NCI-H774 (cell line): ENCODE data around the gene SPOP.

Source experiments
- DNase-seq: peaks from one replicate; lab custom pipeline; 2025; lab: John Stamatoyannopoulos, UW

SPOP gene

DNA sequence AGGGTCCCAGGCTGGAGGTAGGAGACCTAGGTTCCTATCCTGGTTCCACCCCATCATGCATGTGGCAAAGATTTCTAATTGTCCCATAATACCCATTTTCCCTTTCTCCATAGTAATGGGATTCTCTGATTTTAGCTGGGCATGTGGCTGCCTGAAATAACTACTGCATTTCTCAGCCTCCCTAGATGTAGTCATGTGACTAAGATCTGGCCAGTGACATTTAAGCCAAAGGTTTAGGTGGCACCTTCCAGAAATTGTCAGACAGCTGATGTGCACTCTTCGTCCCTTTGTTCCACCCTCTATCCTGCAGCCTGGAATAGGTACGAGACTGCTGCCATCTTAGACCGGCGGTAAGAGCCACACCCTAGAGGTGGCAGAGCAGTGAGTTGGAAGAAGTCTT, 94.0 kb downstream of the SPOP start:
- DNase-seq, result no peak

DNA sequence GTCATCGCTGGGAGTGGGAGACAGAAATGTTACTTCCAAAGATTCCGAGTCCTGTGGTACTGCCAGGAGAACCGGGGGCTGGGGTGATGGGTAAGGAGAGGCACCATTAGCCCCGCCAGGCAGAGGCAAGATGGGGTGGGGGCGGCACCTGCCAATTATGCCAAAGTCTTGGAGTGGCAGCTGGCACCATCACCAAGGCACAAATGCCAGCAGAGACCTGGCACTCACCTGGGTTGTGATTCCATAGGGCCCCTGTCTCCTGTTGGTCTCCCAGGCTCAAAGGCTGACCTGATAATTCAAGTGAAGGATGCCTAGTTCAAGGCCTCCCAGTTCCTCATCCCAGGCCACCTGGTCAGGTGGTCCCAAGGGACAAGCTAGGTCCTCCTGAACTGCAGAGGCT, 94.7 kb downstream of the SPOP start:
- no peak for DNase-seq

DNA sequence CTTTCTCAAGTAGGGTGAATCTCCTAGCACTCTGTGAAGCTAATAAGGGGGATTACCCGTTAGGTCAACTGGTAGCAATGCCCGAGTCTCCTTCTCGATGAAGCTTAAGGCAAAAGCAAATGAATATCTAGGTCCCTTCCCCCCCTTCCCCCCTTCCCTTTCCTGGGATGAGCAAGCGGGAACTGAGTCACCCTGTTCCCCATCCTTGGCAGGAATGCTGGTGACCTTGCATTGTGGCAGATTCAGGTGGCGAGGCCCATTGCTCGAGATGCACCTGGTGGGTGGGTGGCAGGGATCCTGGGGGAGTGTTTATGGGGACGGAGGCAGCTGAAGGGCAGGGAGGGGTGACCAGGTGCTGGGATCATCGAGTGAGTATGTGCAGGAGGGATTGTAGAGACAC, 95.1 kb downstream of the SPOP start:
- no peak for DNase-seq

DNA sequence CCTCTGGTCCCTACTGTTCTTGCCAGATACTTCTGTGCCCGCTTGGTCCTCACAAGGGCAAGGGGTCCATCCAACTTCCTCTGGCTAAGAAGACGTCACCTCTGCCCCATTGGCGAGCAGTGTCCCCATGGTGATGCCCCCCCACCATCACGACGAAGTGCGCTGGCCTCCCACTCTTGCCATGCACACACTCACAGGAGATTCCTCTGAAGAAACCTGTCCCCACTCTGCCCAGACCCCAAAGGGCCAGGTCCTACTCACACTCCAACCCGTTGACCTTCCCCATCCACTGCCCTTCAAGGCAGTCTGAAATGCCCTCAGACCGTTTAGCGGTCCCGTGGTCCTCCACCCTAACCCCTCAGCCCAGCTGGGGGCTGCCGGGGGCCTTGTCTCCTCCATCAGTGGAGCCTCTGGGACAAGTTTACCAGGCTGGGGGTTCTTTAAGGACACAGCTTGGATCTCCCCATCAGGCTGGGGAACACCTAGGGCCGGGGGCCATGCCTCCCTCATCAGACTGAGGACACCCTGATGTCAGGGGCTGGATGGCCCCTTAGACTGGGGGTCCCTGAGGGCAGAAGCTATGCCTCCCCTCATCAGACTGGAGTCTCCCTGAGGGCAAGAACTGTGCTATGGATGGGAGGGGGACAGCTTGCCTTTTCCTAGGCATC, 95.7 kb downstream of the SPOP start:
- no peak for DNase-seq

DNA sequence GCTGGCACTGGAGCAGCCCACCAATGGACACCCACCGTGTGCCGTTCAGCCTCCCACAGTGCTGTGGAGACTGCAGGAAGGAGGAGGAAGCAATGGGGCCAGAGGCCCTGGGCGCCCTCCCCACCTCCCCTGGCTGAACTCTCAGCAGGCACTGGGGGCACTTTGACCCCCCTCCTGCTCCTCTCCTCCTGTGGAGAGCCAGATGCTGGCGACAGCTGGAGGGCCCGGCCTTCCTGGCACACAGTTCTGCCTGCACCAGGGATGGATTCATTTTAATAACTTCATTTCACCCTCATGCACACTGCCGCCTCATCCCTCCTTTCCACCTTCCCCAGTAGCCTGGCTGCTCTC, 96.3 kb downstream of the SPOP start:
- DNase-seq, result no peak

DNA sequence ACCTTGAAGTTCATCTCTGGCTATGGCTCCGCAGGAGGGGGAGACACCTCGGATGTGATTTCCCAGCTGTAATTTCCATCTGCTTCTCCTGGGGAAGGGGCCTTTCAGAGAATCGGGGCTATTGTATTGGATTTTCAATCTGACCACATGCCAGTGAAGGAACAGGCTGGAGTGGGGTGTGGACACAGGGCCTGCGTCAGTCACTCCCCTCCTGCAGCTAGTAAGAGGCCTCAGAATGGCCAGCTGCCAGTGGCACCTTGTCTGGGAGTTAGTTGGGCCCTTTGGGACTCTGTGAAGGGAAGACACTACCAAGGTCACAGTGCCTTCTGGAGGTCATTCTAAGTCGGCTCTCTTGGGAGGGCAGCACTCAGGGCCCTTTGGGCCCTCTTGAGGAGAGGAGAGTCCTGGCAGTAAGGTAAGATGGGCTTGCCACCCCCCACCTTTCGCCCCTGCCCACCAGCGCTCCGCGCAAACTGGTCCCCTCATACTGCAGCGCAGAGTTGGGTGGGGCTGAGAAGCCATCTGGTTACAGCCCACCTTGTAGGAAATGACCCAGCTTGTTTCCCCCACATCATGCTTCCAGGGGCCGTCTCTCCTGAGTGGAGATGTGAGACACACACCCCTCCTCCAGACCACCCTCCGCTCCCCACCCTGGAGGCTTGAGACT, 96.8 kb downstream of the SPOP start:
- DNase-seq, result no peak

DNA sequence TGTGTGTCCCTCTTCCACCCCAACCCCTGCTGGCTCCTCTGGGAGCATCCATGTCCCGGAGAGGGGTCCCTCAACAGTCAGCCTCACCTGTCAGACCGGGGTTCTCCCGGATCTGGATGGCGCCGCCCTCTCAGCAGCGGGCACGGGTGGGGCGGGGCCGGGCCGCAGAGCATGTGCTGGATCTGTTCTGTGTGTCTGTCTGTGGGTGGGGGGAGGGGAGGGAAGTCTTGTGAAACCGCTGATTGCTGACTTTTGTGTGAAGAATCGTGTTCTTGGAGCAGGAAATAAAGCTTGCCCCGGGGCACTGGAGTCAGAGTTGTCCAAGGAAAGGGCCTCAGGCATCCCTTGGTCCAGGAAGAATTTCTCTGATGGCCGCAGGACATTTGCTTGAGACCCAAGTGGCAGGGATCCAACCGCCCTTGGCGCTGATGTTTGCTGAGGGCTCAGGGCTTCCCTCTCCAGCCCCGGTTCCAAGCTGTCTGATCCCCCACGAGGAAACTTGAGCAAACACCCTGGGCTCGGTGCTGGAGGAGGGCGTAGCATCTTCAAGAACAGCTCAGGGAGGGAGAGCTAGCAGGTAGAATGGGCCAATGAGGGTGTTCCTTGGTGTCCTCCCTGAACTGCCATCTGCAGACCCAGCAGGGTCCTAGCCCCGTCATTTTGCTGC, 97.7 kb downstream of the SPOP start:
- DNase-seq, result no peak

DNA sequence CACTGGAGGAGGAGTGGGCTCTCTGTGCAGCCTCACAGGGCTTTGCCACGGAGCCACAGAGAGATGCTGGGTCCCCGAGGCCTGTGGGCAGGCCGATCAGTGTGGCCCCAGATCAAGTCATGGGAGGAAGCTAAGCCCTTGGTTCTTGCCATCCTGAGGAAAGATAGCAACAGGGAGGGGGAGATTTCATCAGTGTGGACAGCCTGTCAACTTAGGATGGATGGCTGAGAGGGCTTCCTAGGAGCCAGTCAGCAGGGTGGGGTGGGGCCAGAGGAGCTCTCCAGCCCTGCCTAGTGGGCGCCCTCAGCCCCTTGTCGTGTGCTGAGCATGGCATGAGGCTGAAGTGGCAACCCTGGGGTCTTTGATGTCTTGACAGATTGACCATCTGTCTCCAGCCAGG, 98.4 kb downstream of the SPOP start:
- no peak for DNase-seq

DNA sequence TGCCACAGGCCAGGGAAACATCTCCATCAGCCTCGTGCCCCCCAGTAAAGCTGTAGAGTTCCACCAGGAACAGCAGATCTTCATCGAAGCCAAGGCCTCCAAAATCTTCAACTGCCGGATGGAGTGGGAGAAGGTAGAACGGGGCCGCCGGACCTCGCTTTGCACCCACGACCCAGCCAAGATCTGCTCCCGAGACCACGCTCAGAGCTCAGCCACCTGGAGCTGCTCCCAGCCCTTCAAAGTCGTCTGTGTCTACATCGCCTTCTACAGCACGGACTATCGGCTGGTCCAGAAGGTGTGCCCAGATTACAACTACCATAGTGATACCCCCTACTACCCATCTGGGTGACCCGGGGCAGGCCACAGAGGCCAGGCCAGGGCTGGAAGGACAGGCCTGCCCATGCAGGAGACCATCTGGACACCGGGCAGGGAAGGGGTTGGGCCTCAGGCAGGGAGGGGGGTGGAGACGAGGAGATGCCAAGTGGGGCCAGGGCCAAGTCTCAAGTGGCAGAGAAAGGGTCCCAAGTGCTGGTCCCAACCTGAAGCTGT, 98.9 kb downstream of the SPOP start:
- no peak for DNase-seq

DNA sequence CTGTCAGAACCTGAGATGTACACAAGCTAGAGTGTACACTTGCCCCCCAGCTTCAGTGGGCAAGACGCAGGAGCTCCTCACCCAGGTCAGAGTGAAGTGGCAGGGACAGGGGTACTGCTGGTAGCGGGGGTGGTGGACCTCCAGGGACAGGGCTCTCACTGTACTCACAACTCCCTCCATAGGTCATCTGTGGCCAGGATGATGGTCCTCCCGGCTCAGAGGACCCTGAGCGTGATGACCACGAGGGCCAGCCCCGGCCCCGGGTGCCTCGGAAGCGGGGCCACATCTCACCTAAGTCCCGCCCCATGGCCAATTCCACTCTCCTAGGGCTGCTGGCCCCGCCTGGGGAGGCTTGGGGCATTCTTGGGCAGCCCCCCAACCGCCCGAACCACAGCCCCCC, 99.5 kb downstream of the SPOP start:
- DNase-seq, result no peak

DNA sequence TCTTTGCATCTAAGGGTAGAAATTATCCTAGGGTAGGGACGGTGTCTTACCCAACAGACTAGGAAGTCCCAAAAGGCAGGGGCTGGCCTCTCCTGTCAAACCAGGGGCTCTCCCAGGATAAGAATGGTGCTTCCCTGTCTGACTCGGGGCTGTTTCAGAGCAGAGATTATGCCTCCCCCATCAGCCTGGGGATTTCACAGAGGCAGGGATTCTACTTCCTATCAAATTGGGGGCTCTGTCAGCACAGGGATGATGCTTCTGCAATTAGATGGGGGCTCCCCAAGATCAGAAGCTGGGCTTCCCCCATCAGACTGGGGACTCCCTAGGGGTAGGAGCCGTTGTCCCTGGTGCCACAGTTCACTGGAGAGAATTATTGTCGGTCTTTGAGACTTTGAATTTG, 99.9 kb downstream of the SPOP start:
- DNase-seq, result no peak

DNA sequence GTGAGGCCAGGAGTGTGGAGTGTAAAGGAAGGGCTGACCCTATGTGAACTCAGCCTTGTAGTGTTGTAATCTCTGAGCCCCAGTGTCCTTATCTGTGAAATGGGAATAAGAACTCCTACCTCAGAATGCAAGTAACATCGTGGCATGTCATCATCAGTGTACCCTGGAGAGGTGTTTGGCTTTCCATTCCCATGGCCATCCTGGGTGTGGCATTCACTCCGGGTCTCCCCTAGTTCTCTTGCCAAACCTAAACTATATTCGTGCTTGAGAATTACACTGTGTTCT, 100.3 kb downstream of the SPOP start:
- DNase-seq, result no peak

DNA sequence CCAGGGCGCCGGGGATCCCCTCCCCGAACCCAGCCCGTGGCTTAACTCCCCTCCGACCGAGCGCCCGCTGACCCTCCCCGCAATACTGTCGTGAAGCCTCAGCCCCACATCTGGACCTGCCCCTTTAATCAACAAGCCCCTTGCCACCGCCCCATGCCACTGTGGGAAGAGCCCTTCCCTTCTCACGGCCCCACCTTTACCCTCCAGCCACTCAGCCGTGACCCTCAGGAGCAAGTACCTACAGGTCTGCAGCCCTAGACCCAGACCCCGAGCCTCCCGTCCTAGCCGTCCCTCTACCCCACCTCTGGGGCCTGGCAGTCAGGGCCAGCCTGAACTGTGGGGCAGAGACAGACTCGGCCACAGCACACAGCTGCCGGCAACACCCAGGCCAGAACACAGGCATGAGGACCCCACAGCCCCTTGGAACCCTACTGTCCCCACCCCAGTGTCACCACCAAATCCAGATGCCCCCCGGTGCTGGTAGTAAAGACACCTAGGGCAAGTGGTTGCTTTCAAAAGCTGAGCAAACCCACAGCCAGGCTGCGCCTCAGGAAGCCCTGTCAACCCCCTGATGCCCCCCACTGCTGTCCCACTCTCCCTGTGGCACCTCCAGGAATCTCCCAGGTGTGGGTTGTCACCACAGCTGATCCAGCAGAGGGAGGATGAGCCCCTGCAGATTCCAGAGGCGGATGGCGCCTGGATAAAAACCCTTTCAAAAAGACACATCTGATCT, 100.8 kb downstream of the SPOP start:
- no peak for DNase-seq

DNA sequence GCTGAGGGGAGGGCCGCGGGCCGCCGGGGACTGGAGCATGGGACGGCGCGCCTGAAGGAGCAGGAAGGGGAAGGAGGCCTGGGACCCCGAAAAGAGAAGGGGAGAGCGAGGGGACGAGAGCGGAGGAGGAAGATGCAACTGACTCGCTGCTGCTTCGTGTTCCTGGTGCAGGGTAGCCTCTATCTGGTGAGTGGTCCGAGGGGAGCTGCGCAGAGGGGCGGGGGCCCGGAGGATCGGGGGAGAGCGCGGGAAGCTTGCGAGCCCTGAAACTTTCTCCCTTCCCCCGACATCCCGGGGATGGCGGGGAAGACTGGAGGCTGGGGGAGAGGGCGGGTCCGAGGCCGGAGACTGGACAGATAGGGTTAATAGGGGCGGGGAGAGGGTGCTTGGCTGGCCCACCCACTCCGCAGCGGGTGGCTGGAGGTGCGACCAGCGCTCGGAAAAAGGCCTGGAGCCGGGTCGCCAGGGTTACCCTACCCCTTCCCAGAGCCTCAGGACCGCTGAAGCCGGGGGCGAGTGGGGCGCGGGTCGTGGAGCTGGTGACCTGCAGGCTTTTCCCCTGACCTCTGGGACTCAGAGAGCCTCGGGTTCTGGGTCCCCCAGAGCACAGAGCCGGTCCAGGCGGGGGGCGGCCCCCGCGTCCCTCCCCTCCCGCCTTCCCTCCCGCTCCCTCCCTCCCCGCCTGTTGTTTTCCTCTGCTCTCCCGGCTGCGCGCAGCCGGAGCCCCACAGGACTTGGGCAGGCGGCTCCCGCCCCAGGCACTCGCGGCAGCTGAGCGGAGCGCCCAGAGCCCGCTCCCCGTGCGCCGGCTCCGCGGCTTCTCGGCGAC, 101.6 kb downstream of the SPOP start:
- peak; percentile 5 for DNase-seq

DNA sequence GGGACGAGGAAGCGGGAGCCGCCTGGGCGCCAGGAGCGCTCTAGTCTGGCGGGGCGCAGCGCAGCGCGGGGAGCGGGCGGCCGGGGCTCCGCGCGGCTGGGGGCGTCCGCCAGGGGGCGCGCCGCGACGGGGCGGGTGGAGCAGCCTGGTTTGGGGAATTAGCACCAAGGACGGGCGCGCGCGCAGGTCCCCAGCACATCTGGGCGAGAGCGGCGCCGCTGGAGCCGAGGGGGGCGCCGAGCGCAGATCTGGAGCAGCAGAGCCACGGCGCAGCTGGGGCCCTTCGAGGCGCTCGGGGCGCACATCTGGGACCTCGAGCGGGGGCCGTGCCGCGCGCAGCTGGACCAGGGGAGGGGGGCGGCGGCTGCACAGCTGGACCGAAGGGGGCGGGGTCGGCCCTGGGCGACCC, 102.2 kb downstream of the SPOP start, which contains the start of gene NXPH3:
NXPH3 (plus strand) TSS at position 193 of the 409 bp plus-strand sequence. CDS start 349 bp downstream, outside the sequence.
- peak; percentile 28 for DNase-seq

DNA sequence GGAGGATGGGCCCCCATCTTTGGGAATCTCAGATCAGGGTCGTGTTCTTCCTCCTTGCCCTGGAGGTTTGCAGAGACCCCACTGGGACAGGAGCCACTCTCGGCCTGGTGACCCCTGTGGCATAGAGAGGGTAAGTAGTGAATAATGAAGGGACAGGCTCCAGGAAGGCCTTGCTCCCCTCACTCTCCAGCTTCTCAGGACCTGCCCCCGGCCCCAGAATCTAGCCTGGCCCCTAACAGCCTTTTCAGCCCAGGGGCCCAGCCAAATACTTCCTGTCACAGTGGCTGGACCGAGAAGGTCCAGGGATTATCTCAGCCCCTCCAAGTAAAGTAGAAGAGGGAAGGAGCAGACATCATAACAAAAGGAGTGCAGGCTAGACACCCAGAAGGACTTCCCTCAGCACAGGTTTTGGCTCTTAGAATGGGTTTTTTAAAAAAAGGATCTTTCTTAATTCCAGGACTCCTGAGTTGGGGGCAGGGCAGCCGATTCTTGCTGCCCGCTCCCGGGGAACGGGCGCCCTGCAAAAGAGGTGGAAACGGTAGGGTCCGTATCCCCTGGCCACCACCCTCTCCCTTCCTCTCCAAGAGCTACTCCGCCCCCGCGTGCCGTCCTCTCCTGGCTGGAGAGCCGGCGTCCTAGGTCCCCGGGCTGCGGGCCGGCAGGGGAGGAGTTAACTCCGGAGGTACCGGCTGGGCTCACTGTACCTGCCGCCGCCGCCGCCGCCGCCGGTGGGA, 102.8 kb downstream of the SPOP start:
- no peak for DNase-seq

DNA sequence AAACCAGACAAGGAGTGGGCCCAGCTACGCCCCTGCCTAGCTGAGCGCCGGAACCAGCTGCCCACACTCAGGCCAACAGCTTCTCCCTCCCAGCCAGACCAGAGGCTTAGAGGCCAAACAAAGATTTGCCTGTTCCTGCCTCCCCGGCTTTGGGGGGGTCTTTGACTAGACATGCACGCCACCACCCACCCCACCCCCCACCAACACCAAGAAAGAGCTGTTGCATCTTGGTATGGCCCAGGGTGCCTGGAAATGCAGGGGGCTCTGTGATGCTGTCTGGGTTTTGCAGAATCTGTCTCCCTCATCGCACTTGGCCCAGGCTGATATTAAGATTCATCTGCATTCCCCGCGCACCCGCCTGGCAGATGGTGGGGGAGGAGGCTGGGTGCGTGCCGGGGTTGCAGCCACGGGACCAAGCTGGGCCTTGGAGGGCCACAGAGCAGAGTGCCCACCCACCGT, 103.5 kb downstream of the SPOP start:
- no peak for DNase-seq

DNA sequence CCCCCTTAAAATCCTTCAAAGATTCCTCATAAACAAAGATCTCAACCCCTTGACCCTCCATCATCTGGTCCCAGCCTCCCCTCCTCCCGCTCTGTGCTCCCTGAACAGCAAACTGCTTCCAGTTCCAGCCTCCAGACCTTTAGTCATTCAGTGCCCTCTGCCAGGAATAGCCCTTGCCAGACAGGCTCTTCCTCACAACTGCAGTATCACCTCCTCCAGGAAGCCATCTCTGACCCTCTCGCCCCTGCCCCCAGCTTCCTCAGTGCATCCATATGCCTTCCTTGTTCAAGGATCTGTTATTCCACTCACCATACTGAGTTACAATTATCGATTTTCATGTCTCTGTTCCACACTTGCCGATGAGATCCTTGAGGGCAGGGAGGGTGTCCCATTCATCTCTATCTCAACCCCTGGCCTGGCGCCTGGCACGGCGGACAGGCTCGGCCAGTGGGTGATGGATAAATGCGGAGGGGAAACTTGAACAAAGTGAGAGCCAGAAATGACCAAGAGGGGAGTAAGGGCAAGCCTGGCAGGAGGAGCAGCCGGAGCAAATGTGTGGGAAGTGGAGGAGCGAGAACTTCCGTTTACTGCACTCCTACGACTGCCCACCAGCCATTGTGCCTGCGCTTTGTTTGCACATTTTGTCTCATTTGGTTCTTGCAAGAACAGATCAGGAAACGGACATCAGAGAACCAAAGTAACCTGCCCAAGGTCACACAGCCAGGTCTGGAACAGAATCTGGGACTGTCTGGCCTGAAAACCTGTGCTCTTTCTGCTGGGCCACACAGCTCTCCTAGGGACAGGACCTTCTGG, 104.2 kb downstream of the SPOP start:
- DNase-seq, result no peak

DNA sequence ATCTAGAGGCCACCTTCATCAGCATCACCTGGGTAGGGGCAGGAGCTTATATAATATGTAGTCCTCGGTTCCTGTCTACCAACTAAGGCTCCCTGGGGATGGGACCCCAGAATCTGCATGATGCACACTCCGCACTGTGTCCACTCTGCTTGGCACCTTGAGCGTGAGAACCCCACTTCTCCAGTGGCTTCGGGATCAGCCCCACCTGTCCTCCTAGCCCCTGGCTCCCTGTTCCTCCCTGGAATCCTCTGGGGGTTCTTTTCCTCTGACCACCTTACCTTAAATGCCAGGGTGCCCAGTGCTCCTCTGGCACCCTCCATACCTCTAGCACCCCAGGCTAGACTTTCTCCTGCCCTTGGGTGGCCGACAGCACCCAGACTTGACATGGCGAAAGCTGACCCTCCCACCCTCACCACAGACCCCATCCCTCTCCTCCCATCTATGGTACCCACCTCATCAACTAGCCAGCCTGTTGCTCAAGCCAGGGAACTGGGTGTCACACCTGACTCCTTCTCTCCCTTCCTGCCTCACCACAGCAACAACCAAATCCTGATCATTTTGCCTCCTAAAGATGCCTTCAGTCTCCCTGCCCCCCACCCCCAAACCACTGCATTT, 105.0 kb downstream of the SPOP start:
- DNase-seq, result no peak

DNA sequence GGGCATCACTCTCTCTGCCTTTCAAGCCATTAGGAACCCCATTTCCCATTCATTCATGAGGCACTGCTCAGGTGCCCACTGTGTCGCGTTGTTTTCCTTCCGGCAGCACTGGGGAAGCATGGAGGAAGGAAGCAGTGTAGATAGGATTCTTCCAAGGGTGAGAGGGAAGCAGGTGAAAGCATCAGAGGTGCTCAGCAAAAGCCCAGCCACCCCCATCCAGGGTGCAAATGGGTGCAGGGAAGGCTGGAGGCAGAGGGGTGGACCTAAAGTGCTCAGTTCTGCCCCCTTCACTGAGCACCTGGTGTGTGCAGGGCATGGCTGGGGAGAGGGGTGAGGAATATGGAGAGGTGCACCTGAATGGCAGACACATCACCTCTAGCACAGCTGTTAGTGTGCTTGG, 105.7 kb downstream of the SPOP start:
- no peak for DNase-seq
